AG08395 (cell line): Measurements from ENCODE around the gene LRRC49.
A peak's percentile ranks its signal among the peaks of the same experiment; 100 is the strongest.
"Not testable (repeated sequence)": the region's sequence is repeated elsewhere in the genome, so short reads cannot be mapped to it uniquely, and the experiment has no call there.

Source experiments
- DNase-seq: peaks from one replicate; pipeline ENCODE4 v3.0.0; 2012; ENCODE audit warnings: mixed read lengths, low spot score

The LRRC49 gene

GRCh38 chr15:70866982-70867641 is 25.5 kb upstream of the LRRC49 start:
- no peak for DNase-seq

GRCh38 chr15:70867911-70868467 is 24.6 kb upstream of the LRRC49 start:
- peak; percentile 68 for DNase-seq

GRCh38 chr15:70869346-70869745 is 23.3 kb upstream of the LRRC49 start:
- DNase-seq, result no peak

GRCh38 chr15:70870051-70870450 is 22.6 kb upstream of the LRRC49 start:
- peak; percentile 74 for DNase-seq

- DNase-seq, result not testable (repeated sequence)
These were observed 21.1 kb upstream of the LRRC49 start for GRCh38 chr15:70871490-70871889.

- no peak for DNase-seq
These were observed 19.2 kb upstream of the LRRC49 start for GRCh38 chr15:70873232-70874054.

GRCh38 chr15:70875001-70875782 is 17.4 kb upstream of the LRRC49 start:
- DNase-seq, result peak; percentile 62

GRCh38 chr15:70876011-70876410 is 16.6 kb upstream of the LRRC49 start:
- DNase-seq, result no peak

GRCh38 chr15:70876683-70877082 is 15.9 kb upstream of the LRRC49 start:
- no peak for DNase-seq

- DNase-seq, result peak; percentile 55
These were observed 13.2 kb upstream of the LRRC49 start for GRCh38 chr15:70879401-70879800.

GRCh38 chr15:70880781-70881180 is 11.8 kb upstream of the LRRC49 start:
- DNase-seq, result no peak

- DNase-seq, result no peak
These were observed 10.3 kb upstream of the LRRC49 start for GRCh38 chr15:70882361-70882760.

- DNase-seq, result peak; percentile 61
These were observed 410 bp downstream of the LRRC49 start for GRCh38 chr15:70892912-70893560.

GRCh38 chr15:70902107-70902506 is 9.5 kb downstream of the LRRC49 start:
- DNase-seq, result peak; percentile 68

GRCh38 chr15:70906842-70907241 is 14.2 kb downstream of the LRRC49 start:
- peak; percentile 31 for DNase-seq

- no peak for DNase-seq
These were observed 15.3 kb downstream of the LRRC49 start for GRCh38 chr15:70907784-70908471.

GRCh38 chr15:70910958-70911357 is 18.3 kb downstream of the LRRC49 start:
- DNase-seq, result no peak

- no peak for DNase-seq
These were observed 19.6 kb downstream of the LRRC49 start for GRCh38 chr15:70912187-70912586.

- DNase-seq, result no peak
These were observed 23.9 kb downstream of the LRRC49 start for GRCh38 chr15:70916531-70916930.

GRCh38 chr15:70917955-70918354 is 25.3 kb downstream of the LRRC49 start:
- no peak for DNase-seq
